Fibroblast of lung (primary cell): Measurements from ENCODE around the gene PDE11A. TPM values are rescaled to one million over a fixed set of nuclear protein-coding genes. Genes with fewer than 3 reads are reported as not detected.

Experiments
- DNase-seq, 2 donors: peaks; one replicate each; pipeline versions ENCODE4 v3.0.0 to v3.0.0-alpha.2; 2010; ENCODE audit warnings: low read depth in 2 of 2
- H2AFZ ChIP-seq: 2 replicates; pipeline ENCODE4 v1.5.1; 2012; ENCODE audit warnings: low read length, control low read depth, inconsistent platforms
- H3K27ac ChIP-seq: 2 replicates; pipeline ENCODE4 v1.5.1; 2011; ENCODE audit warnings: low read length, control low read depth; ENCODE audit not compliant: insufficient read depth
- H3K27me3 ChIP-seq: 2 replicates; pipeline ENCODE4 v1.5.1; 2011; ENCODE audit warnings: mild to moderate bottlenecking, low read length; ENCODE audit not compliant: control insufficient read depth, insufficient read depth
- H3K36me3 ChIP-seq: 2 replicates; pipeline ENCODE4 v1.5.1; 2011; ENCODE audit warnings: low read length; ENCODE audit not compliant: control insufficient read depth, insufficient read depth
- H3K4me1 ChIP-seq: 2 replicates; pipeline ENCODE4 v1.5.1; 2011; ENCODE audit warnings: low read length; ENCODE audit not compliant: control insufficient read depth, insufficient read depth; ENCODE audit errors: extremely low read depth
- H3K4me2 ChIP-seq: 2 replicates; pipeline ENCODE4 v1.5.1; 2011; ENCODE audit warnings: low read length, control low read depth; ENCODE audit not compliant: insufficient read depth; ENCODE audit errors: extremely low read depth
- H3K4me3 ChIP-seq, 4 experiments: fragments of 200-600 bp in 1 of 4; sonication (generic) in 1 of 4; replicated peaks in 1 of 4; 2 replicates each; pipeline ENCODE4 v1.5.1; 2011 to 2016; ENCODE audit warnings: low read length in 4 of 4, low read depth in 3 of 4, mild to moderate bottlenecking in 3 of 4, control low read depth in 2 of 4, inconsistent platforms in 1 of 4, mixed read lengths in 1 of 4; ENCODE audit not compliant: insufficient read depth in 1 of 4; ENCODE audit errors: control extremely low read depth in 1 of 4
- H3K79me2 ChIP-seq: 2 replicates; pipeline ENCODE4 v1.5.1; 2012; ENCODE audit warnings: mild to moderate bottlenecking, low read length, inconsistent platforms; ENCODE audit not compliant: control insufficient read depth, insufficient read depth
- H3K9ac ChIP-seq: 2 replicates; pipeline ENCODE4 v1.5.1; 2011; ENCODE audit warnings: mild to moderate bottlenecking, low read length, control low read depth; ENCODE audit not compliant: insufficient read depth
- H3K9me3 ChIP-seq: 2 replicates; pipeline ENCODE4 v1.5.1; 2012; ENCODE audit warnings: low read depth, low read length; ENCODE audit not compliant: control insufficient read depth, insufficient read depth
- H4K20me1 ChIP-seq: 2 replicates; pipeline ENCODE4 v1.5.1; 2011; ENCODE audit warnings: low read length; ENCODE audit not compliant: control insufficient read depth, insufficient read depth; ENCODE audit errors: extremely low read depth
- CTCF ChIP-seq, 2 donors: IDR thresholded peaks in 1 of 2; conservative IDR thresholded peaks in 1 of 2; 1 replicate in 1 of 2; 2 replicates in 1 of 2; pipeline ENCODE4 v1.5.1; 2011 to 2012; ENCODE audit warnings: low read length in 2 of 2, control low read depth in 1 of 2, inconsistent platforms in 1 of 2, low read depth in 1 of 2, mild to moderate bottlenecking in 1 of 2
- EZH2 ChIP-seq: IDR thresholded peaks from 2 replicates; pipeline ENCODE4 v1.5.1; 2012; ENCODE audit warnings: low read length, control low read depth, mild to moderate bottlenecking; ENCODE audit errors: missing control alignments
- polyA plus RNA-seq, 2 donors: library from polyadenylated mRNA; depleted of rRNA in 1 of 2; stranded (reverse) in 1 of 2; unstranded in 1 of 2; fragments of >200 nt; gene quantifications; 2 replicates each; pipeline ENCODE4 v1.2.1, GENCODE V29; 2011 to 2012; ENCODE audit warnings: missing spikeins in 1 of 2
- total RNA-seq: library from RNA; depleted of rRNA; stranded (reverse); fragments of >200 nt; gene quantifications from 2 replicates; pipeline ENCODE4 v1.2.1, GENCODE V29; 2014

The PDE11A gene
- total and polyA plus RNA-seq, 2 donors (not counting 1 experiment from before 2014, with no cell fraction given) = 0.03 to 0.33 TPM

GRCh38 chr2:177619461-177619860, 453.1 kb downstream of the PDE11A start:
- Histone ChIP-seq H3K27ac (no peak overlapping the region), H3K36me3 (no peaks in the 10 kb centered on the region), H3K4me1 (no peaks in the 10 kb centered on the region), H2AFZ (peak overlapping the region; percentile 100), H3K4me2 (peak overlapping the region; percentile 99), H3K9ac (no peak overlapping the region), H3K9me3 (no peaks in the 10 kb centered on the region), H3K27me3 (no peaks in the 10 kb centered on the region), H3K79me2 (no peaks in the 10 kb centered on the region), H4K20me1 (no peaks in the 10 kb centered on the region), H3K4me3 (peak overlapping the region in 3 of 4 experiments; percentile 79 to 92 (median 90))
- TF ChIP-seq EZH2 = no peak
- no peak for TF ChIP-seq CTCF (conservative IDR thresholded peaks at IDR 0.05 in 1 of 2, IDR thresholded peaks at IDR 0.05 in 1 of 2; ENCODE audit: low read depth in 1 of 2, low read length in 2 of 2)
- no peak for DNase-seq

- Histone ChIP-seq H3K27me3 (no peaks in the 10 kb centered on the region), H3K9me3 (no peaks in the 10 kb centered on the region), H3K4me2 (peak overlapping the region; percentile 99), H4K20me1 (no peaks in the 10 kb centered on the region), H3K4me1 (no peaks in the 10 kb centered on the region), H3K36me3 (no peaks in the 10 kb centered on the region), H3K9ac (peak overlapping the region; percentile 99), H3K4me3 (peak overlapping the region; percentile 79 to 96 (median 91)), H3K79me2 (no peaks in the 10 kb centered on the region), H2AFZ (peak overlapping the region; percentile 100), H3K27ac (peak overlapping the region; percentile 100)
- TF ChIP-seq EZH2 (no peak), CTCF (conservative IDR thresholded peaks at IDR 0.05 in 1 of 2, IDR thresholded peaks at IDR 0.05 in 1 of 2; ENCODE audit: low read depth in 1 of 2, low read length in 2 of 2) (no peak)
- peak; percentile 84 to 87 for DNase-seq
Observed at GRCh38 chr2:177618255-177619253, 454.0 kb downstream of the PDE11A start.

- H3K4me2 ChIP-seq = peak overlapping the region; percentile 99
- no peaks in the 10 kb centered on the region for H3K36me3 ChIP-seq
- TF ChIP-seq CTCF (conservative IDR thresholded peaks at IDR 0.05 in 1 of 2, IDR thresholded peaks at IDR 0.05 in 1 of 2; ENCODE audit: low read depth in 1 of 2, low read length in 2 of 2) = no peak
- TF ChIP-seq EZH2 = no peak
- H4K20me1 ChIP-seq = no peaks in the 10 kb centered on the region
- peak overlapping the region; percentile 100 for H2AFZ ChIP-seq
- H3K27me3 ChIP-seq = no peaks in the 10 kb centered on the region
- no peaks in the 10 kb centered on the region for H3K79me2 ChIP-seq
- H3K9ac ChIP-seq = peak overlapping the region; percentile 99
- peak overlapping the region; percentile 100 for H3K27ac ChIP-seq
- no peak for DNase-seq
- peak overlapping the region; percentile 79 to 96 (median 91) for H3K4me3 ChIP-seq
- no peaks in the 10 kb centered on the region for H3K9me3 ChIP-seq
- H3K4me1 ChIP-seq = no peaks in the 10 kb centered on the region
Observed at GRCh38 chr2:177617849-177618248, 454.7 kb downstream of the PDE11A start.
